Astrocyte (in vitro differentiated cells and primary cell): ENCODE measurements around the gene DCC.

Experiments used
- CTCF ChIP-seq: IDR thresholded peaks from 2 replicates; pipeline ENCODE4 v1.5.1; 2011; ENCODE audit warnings: low read depth, mild to moderate bottlenecking, inconsistent platforms, low read length, moderate library complexity; ENCODE audit not compliant: insufficient read depth
- EZH2 ChIP-seq: IDR thresholded peaks from 2 replicates; pipeline ENCODE4 v1.6.1; 2012; ENCODE audit warnings: mild to moderate bottlenecking, low read length, inconsistent platforms; ENCODE audit not compliant: insufficient read depth

- TF ChIP-seq CTCF (no peak), EZH2 (no peak)
Observed at GRCh38 chr18:53490019-53490418, 1150.0 kb downstream of the DCC start.
